Keratinocyte (primary cell): ENCODE data around the gene CD37.

Experiments
- EZH2 ChIP-seq: IDR thresholded peaks from one replicate; pipeline ENCODE4 v1.6.1; 2012; ENCODE audit warnings: inconsistent platforms, mild to moderate bottlenecking, low read length, moderate library complexity
- TF ChIP-seq, protein P1 (sequence below), 3 experiments: IDR thresholded peaks in 1 of 3; conservative IDR thresholded peaks in 1 of 3; optimal IDR thresholded peaks in 1 of 3; 2 replicates in 2 of 3; 3 replicates in 1 of 3; pipeline versions ENCODE3 to v1.5.1; 2011; ENCODE audit warnings: low read length in 3 of 3, mild to moderate bottlenecking in 3 of 3, moderate library complexity in 2 of 3, control low read depth in 1 of 3, inconsistent platforms in 1 of 3; ENCODE audit not compliant: insufficient read depth in 2 of 3; ENCODE audit errors: extremely low read depth in 1 of 3

DNA sequence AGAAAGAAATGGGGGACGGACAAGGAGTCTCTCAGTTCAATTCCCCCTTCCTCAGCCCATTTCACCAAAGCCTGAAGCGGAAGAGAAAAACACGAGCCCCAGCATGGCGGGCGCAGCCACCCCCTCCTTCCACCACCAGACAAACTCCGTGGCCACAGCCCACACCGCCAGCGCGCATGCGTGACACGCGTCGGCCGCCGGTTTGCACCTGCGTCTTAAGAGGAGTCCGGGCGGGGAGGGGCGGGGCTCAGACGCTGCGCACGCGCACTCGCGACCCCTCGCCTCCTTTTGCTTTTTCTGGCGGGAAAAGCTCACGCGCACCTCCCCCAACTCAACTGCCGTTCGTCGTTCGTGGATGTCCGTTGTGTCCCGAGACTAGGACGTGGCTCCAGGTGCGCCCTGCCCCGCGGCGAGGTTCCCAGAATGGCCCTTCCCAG, 52.7 kb downstream of the CD37 start, which contains the start of gene KASH5:
- TF ChIP-seq, protein P1, sequence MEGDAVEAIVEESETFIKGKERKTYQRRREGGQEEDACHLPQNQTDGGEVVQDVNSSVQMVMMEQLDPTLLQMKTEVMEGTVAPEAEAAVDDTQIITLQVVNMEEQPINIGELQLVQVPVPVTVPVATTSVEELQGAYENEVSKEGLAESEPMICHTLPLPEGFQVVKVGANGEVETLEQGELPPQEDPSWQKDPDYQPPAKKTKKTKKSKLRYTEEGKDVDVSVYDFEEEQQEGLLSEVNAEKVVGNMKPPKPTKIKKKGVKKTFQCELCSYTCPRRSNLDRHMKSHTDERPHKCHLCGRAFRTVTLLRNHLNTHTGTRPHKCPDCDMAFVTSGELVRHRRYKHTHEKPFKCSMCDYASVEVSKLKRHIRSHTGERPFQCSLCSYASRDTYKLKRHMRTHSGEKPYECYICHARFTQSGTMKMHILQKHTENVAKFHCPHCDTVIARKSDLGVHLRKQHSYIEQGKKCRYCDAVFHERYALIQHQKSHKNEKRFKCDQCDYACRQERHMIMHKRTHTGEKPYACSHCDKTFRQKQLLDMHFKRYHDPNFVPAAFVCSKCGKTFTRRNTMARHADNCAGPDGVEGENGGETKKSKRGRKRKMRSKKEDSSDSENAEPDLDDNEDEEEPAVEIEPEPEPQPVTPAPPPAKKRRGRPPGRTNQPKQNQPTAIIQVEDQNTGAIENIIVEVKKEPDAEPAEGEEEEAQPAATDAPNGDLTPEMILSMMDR (optimal IDR thresholded peaks at IDR 0.05 in 1 of 3, IDR thresholded peaks at IDR 0.05 in 1 of 3, conservative IDR thresholded peaks at IDR 0.05 in 1 of 3; ENCODE audit: extremely low read depth in 1 of 3, insufficient read depth in 2 of 3, low read length in 3 of 3), result no peak
- no peak for TF ChIP-seq EZH2
